SK-N-DZ (cell line): ENCODE results near the gene ASIC2.

Experiments used
- DNase-seq: peaks from one replicate; pipeline ENCODE4 v3.0.0-alpha.2; 2015; ENCODE audit warnings: low spot score

Gene ASIC2

DNA sequence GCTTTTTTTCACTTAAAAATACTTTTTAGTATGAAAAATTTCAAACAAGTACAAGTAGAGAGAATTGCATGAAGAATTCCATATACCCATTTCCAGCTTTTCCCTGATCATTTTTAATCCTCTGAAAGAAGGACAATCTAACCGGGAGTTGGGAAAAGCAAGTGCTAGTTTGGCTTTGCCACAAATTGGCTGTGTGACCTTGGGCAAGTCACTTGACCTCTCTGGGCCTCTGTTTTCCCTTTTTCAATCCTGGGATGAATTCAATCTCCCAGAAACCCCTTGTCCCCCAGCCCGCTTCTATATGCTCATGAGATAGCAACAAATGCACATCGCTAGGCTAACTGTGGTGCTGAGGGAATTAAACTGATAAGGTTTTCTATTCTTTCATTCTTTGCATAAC is 49.4 kb downstream of the ASIC2 start:
- no peak for DNase-seq

DNA sequence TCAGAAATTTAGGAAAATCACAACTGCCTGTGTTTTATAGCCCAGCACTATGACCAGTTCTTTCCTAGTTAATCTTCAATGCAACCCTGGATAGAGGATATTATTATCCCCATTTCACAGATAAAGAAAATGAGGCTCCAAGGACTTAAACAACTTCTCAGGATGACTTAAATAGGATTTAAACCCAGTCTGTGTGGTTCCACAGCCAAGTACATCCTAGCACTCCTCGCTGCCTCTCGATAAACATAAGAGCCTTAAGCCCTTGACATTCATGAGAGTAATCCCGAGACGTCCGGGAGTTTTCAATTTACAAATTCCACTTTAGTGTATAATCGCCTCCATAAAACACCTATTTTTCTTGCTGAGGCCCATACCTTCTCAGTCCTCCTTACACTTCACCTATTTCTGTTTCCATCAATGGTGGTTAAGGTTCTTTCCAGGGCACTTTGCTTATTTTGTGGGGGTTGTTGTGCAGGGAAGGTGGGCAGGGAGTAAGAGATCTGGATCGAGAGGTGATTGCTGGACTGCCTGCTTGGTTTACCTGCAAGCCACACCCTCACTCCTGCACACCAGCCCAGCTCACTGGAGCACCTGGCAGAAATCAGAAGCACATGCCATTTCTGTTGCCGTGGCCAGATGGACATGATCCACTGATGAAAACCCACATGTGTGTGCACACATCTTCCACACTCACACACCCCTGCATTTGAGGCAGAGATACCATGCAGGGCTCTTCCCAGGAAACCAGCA is 50.5 kb downstream of the ASIC2 start:
- no peak for DNase-seq

DNA sequence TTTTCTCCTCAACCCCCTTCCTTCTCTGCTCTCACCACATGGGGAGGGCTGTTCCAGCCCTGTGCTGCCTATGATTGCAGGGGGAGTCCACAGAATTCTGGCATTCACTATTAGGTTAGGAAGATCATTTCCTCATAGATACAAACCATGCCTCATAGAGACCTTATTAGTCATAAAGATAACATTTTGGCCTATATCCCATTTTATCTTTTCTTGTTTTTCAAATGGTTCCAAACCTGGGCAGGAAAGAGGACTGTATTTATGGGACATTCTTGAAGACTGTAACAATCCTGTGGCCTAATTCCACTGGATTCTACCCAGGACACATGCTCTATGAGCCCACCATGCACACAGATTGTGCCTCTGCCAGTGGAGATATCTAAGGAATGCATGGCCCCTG is 51.7 kb downstream of the ASIC2 start:
- no peak for DNase-seq

DNA sequence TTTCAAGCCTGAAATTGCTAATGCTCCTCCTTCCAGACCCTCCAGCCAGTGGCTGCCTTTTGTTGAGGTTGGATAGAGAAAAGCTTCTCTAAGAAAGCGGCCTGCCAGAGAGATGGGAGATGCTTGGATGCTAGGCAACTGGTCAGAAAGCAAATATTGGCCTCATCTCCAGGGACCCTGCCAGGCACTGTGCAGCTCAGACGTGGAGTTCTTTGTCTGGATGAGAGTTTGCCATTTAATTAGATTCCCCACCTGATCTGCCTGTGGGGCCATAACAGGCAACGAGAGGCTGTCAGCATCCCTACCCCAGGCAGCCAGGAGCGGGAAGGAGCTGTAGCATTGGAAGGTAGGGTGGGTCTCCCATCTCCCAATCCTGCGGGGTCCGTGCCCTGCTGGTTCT is 52.7 kb downstream of the ASIC2 start:
- DNase-seq = peak; percentile 82

DNA sequence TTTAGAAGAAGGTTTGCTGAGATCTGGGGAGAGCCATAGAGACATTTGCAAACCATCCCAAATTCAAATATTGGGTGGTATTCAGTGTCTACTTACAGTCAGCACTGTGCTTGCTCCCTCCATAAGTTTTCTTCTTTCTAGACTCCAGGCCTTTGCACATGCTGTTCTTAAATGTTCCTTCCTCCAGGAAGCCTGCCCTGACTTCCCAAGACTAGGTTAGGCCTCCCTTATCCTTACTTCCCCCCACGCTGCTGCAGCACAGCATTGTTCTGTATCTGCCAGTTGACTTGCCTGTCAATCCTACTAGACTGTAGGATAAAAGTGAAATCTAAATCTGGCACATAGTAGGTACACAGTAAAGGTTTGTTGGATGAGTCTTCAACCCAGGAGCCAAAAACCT is 53.4 kb downstream of the ASIC2 start:
- DNase-seq = no peak

DNA sequence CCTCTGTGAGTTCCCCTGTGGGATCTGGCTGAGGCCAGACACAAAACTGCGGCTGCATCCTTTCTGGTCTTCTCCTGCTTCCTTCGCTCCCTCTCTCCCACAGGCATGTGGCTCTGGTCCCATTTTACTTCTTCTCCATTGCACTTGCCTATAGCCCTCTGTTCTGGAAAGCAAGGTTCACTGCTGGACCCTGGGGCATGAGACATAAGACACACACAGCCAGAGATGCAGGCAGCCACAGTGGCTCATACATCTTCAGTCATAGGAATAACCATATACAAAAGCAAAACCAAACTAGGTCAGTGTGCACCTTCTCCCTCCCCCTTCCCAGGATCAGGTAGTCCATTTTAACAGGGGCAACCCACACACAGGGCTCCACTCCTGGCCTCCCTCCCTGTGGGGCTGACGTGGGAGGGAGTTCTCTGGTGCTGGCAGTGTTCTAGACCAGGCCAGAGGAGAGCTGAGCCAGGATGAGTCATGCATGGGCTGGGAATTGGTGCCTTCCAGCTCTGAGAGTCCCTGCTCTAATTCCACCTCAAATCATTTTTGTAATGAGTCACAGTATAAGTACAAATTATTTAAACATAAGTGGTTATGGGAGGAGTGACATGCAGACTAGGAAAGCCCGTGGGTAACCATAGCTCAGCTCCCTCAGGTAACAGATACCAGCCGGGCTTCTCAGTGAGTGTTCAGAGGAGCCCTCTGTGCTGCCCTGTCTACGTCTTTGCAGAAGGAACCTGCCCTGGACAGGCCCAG is 58.0 kb downstream of the ASIC2 start:
- DNase-seq = no peak

DNA sequence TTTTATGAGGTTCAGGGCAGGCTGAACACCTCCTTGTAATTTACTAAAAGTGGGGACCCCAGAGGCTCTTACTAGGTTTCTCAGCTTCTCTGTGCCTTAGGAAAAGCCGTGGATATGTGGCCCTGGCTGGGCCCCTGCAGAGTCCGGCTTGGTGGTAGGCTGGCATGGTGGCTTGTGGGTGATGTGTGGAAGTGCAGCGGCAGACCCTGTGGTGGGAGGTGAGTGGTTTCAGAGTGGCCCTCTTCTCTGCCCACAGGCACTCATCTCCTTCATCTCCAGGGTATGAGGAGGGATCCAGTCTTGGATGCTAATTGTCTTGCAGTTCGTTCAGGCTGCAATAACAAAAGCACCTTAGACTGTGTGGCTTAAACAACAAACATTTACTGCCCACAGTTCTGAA is 58.9 kb downstream of the ASIC2 start:
- no peak for DNase-seq

DNA sequence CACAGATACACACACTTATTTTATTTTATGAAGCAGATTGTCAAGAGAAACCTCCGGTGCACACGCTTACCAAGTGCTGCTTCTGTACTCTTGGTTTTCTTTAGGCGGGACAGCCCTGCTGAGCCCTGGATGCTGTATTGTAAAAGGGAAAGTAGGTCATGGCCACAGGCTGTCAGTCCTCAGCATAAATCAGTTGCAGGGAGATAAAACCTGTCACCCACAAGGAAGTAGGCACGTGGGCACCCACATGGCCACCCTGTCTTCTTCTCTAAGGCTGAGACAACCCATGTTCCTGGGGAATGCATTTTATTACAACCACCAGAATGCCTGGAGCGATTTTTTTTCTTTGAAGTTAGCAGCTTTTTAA is 59.3 kb downstream of the ASIC2 start:
- peak; percentile 43 for DNase-seq

DNA sequence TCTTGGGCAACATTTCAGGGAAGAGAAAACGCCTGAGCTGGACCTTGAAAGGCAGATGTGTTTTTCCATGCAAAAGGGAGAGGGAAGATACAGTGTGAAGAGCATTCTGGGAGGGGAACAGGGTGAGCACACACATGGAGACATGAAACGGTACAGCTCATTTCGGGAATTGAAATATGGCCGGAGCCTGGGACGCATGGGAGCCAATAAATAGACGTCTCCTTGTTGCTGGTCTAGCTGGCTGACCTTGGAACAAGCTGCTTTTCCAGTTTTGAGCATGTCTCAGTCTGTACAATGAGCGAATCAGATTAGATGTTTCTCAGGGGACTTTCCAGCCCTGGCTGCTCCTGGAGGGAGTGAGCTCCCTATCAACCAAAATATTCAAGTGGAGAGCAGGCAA is 63.6 kb downstream of the ASIC2 start:
- no peak for DNase-seq

DNA sequence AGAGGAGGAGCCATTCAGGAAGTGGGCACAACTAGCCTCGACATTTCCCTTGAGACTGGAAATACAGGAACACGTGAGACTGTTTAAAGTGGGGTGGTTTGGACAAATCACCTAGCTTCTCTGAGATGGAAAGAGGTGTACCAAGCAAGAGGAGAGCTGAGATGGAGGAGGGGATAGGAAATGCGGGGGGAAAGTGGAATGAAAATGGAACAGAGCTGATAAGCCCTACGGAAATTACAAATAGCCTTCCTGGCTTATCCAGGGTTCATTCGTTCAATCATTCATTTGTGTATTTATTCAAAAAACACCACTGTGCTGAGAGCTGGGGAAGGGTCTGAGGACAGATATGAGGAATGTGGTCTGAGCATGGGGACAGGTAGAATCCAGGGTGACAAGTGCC is 64.1 kb downstream of the ASIC2 start:
- no peak for DNase-seq

DNA sequence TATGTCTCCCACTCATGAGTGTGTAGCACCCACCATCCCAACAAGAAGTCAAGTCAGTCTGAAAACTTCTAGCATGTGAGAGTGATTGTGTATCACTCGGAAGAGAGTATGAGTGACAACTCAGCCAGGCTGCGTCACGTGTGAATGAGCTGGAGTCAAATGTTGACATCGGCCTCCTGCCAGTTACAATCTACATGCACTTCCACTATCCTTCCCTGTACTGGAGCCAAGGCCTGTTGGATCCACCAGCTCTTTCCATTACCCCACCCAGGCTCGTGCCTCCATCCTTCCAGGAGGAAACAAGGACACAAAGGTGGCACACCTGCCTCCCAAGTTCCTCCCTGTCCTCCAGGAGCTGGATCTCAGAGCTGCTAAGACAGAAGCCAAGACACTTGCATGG is 64.5 kb downstream of the ASIC2 start:
- DNase-seq = no peak

DNA sequence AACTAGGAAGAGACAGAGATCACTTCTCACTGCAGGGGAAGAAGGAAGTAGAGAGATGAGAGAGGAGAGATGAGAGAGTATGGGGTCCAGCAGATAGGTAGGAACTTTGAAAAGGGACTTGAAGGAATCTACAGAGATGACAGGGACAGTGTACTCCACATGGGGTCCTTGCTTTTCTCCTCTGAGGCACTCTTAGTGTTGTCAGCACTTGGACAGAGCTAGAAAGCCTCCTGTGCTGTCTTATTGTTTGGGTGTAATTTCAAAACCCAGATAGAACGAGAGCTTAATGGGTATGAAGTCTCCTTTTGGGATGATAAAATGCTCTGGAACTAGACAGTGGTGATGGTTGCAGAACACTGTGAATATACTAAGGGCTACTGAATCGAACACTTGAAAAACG is 65.2 kb downstream of the ASIC2 start:
- no peak for DNase-seq

DNA sequence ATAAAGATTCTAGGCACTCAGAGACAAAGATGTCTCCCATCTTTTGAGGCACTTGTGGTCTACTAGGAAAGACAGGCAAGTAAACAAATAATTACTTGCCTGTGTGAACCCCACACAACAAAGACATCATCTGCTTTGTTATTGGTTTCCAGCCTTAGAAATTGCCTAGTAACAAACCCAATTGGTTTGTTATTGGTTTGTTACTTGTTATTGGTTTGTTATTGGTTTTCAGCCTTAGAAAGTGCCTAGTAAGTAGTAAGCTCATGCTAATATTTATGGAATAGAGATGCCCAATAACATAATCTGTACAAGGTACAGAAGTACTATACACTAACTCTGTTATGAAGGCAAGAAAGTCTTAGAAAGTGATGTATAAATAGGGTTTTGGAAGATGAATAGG is 67.1 kb downstream of the ASIC2 start:
- DNase-seq = no peak

DNA sequence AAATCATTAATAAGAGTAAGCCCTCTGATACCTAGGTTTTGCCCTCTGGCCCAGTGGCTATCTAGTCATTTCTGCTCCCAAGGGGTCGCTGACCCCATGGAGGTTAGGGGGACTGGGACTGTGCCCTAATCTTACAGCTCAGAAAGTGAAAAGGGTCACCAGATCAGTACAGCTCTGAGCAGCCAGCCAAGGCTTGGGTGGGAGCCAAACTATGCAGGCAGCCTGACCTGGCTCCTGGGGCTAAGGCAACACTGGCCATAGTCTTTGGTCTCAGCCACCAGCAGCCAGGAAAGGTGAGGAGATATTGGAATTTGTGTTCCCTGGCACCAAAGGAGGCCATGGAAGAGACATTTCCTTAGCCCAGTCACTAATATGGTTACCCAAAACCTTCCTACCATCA is 67.6 kb downstream of the ASIC2 start:
- DNase-seq = no peak

DNA sequence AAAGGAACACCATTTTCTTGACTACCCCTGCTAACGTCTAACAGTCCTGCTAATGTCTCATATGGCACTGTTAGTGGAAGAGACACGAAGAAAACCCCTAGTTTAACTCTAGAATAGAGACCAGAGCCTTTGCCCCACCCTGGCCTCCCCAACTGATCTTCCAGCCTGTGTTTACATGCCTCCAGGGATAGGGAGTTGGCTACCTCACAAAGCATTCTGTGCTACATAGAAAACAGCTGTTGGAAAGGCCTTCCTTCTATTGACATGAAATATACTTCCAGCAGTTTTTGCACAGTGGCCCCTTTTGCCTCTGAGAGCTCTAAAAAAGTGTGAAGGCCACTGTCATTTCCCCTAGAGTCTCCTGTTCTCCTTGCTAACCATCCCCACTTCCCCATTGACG is 73.1 kb downstream of the ASIC2 start:
- no peak for DNase-seq

DNA sequence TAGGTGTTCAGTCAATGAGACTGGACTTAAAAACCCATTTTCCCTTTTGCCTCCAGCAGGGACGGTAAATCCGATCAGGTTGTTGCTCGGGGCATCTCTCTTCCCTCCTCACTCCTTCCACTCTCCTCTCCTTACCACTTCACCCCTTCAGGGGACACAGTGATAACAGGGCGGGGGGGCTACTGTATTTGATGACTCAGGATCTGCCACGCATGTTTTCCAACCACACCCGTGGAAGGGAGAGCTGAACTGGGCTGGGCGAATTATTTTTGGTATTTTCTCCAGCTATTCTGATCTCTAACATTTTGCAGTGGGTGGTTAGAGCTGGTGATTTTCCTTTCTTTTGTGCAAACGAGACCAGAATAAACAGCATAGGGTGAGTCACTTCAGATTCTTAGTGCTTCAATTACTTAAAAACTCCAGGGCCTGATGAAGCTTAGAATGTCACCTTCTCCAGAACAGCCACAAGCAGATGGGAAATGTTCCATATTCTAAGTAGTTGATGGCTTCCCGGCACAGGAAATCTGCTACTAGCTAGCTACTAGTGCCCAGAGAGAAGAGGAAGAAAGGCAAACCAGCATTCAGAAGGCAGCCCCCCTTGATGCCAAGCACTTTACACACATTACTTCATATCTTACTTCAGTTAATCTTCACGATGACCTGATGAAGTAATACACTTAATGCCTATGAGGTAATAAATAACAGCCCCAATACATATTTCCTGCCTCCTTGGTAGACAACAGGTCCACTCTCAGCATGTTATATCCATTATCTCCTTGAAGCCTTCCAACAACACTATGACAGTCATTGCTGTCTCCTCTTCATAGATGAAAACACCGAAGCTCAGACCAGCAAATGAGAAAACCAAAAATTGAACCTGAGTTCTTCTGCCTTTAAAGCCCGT is 74.1 kb downstream of the ASIC2 start:
- no peak for DNase-seq

DNA sequence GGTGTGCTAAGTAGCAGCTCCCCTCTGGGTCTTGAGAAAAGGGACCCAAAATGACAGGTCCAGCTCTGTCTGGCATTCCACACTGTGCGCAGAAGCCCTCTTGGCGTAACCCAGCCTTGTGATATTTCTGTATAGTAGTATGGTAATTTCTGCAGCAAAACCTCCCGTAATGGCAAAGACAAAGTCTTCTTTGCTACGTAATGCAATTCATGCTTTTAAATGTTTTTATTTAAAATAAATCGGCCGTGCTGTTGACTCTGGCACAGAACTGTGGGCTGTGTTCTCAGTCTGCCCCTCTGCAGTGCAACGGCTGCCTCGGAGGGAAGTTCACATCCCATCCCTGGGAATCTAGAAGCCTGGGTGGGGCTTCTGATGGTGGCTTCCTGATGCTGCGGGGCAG is 75.2 kb downstream of the ASIC2 start:
- DNase-seq = no peak

DNA sequence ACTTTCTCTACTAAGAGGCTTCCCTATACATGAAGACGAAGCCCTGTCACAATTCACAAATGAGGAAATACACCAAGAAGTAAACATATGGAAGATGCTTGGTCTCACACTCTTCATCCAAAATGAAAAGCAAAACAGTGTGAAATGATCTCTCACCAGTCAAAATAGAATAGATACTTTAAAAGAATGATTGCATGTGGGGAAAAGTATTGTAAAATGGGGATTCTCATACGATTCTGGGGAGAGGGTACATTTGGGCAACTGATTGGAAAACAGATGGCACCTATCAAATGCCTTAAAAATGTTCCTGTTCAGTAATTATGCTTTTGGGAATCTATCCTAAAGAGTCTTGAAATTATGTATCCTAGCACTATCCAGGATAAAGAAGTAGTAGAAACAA is 78.1 kb downstream of the ASIC2 start:
- no peak for DNase-seq

DNA sequence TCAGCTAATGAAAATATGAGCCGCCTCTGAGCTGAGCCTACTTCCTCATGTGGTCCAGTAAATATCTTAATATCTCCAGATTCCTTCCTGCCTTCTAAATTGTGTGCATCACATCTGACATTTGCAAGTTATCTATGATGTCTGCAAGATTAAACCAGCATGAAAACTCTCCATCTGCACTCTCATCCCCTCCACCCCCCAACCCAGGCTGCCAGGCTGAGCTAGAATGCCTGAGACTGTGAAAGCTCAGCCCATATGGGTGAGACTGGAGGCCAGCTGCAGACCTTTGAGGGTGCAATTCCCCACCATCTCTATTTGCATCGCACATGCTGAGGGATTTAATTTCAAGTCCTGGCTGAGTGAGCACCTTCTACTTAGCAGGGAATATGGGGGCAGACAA is 82.8 kb downstream of the ASIC2 start:
- DNase-seq = no peak

DNA sequence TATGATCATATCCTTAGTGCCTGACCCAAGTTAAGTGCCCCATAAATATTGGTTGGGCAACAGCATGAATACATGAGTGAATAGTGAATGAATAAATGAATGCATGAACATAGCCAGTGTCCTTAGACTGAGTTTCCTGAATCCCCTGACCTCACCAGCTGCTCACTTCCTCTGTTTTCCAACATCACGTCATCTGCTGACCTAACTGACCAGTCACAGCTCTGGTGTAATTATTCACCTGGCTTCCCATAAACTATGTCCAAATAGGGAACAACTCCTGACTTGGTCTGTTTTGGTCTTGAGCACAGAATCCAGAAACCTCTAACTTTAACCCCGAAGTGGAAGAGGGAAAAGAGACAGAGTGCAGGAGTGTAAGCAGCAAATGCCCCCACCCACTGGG is 83.4 kb downstream of the ASIC2 start:
- DNase-seq = no peak

DNA sequence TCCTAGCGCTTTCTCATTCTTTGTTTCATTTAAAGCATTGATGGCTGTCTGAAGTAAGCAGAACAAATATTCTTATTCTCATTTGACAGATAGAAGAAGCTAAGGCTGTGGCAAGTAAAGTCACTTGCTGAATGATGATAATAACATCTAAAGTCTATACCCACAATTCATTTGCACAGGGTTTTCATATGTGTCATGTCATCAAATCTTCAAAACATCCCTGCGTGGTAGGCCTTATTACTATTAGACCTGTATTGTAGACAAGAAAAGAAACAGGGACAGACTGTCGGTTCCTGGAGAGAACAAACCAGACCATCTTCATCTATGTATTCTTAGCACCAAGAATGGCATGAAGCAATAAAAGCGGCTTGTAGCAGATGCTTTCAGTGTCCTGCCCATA is 85.9 kb downstream of the ASIC2 start:
- no peak for DNase-seq

DNA sequence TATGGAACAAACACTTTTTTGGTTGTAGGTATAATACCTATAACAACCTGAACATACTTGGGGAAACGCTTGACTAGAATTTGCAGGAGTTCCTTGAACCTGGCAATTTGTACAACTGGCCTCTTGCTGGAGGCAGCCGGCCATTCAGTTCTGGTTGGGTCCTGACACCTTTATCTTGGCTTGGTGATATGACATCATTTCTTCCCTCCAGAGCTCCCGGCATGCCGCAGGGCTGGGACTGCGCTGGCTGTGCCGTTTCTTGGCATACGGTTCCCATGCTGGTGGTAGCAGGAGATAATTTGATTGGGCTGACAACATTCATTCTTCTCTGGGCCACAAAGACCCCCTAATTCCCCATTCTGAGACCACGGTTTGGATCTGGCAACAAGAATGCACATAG is 87.5 kb downstream of the ASIC2 start:
- no peak for DNase-seq

DNA sequence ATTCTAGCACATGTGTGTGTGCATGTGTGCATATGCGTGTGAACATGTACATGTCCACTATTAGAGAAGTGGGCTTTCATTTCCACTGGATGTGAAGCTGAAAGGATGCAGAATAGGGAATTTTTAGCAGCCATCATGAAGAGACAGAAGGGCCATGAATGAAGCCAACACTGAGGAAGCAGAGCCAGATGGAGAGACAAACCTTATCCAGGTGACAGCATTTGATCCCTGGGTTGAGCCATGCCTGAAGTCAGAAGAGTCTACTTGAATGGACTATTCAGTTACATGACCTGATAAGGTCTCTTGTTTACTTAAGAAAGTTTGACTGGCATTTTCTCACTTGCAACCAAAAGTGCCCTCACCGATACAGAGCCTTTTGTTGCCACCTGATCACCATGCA is 88.4 kb downstream of the ASIC2 start:
- no peak for DNase-seq
